Activated CD8-positive, alpha-beta memory T cell treated with anti-CD3 and anti-CD28 coated beads for 48 hours (primary cell): ENCODE results near the gene GPRC5B.

ENCODE experiments used
- DNase-seq, 3 experiments: peaks; one replicate each; pipeline ENCODE4 v3.0.0-alpha.2; 2020; ENCODE audit warnings: low read depth in 2 of 3, low spot score in 2 of 3

Gene GPRC5B

DNA sequence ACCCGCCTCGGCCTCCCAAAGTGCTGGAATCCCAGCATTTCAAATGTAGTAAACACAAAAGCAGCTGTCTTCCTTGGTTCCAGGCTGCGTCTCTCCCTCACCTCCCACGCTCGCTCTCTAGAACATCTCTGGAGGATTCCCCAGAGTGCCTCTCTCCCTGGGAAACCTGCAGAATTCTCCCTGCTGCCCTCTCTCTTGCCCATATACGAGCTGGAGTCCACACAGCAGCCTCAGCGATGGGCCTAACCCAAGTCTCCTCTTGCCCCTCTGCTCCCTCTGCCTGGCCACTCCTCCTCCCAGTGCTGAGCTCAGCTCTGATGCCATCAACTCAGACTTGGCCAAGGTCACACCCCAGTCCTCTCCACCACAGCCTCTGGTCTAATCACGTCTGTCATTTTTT is 10.6 kb downstream of the GPRC5B start:
- DNase-seq = no peak

DNA sequence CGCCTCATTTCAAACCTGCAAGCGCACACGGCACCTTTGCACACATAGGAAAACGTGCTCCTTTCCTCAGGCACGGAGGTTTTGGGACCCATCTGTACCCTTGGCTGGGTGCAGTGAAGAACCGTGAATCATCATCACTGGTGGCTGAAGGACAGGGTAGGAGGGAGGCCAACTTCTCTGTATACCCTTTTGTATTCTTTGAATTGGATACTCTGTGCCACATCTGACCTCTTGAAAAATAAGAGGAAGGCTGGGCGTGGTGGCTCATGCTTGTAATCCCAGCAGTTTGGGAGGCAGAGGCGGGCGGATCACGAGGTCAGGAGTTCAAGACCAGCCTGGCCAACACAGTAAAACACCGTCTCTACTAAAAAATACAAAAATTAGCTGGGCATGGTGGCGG is 11.7 kb downstream of the GPRC5B start:
- no peak for DNase-seq

DNA sequence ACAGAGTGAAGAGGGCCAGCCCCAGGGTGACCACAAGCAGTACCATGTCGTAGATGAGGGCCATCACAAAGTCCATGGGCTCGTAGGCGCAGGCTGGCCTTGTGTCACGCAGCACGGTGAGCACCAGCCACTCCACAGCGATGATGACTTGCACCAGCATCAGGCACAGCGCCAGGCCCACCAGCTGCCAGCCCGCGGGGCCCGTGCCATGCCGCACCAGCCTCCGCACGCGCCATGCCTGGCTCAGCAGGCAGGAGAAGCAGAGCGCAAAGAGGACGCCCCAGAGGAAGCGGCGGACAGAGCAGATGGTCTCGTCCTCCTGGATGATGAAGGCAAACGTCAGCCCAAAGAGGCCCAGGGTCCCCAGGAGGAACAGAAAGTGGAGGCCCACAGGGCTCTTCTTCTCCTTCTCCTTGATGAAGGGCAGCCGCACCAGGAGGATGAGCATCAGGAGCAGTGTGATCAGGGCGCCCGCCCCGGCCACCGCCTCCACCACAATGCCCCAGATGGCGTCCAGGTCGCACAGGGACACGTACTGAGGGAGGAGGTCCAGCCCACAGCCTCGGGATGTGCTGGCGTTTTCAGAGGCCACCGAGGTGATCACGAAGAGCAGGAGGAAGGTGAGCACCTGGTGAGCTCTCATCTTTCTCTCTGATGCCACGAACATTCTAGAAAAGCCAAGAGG is 12.3 kb downstream of the GPRC5B start:
- DNase-seq = no peak

DNA sequence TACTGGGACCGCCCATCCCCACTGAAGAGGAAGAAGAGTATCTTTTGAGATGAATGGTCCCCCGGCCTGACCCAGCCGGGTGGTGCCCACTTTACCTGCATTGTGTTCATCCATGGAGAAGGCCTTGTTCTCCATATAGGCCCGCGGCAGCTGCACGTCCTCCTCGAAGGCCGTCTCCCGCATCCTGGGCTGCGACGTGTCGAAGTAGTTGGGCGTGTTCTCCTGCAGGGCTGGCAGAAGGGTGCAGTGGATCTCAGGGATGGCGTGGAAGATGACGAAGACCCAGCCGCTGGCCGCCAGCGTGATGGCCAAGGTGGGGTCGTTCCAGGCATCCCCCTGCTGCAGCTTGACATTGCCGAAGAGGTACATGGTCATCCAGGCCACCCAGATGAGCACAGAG is 12.9 kb downstream of the GPRC5B start:
- DNase-seq = no peak

DNA sequence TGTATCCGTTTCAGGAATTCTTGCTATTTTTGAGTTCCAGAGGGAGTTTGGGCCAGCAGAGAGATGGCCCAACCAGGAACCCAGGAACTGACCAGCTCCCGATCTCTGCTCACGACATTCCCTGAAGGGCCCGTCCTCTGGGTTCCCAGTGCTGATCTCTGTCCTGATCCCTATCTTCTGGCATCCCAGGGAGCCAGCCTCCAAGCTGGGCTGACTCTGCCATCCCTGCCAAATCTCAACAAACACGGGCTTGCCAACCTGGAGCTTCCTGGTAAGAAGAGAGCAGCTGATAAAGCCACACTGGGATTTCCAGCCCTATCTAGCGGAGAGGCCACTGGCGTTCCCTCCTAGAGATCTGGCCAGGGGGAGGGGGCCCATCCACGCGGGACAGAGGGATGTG is 16.2 kb downstream of the GPRC5B start:
- DNase-seq = no peak

DNA sequence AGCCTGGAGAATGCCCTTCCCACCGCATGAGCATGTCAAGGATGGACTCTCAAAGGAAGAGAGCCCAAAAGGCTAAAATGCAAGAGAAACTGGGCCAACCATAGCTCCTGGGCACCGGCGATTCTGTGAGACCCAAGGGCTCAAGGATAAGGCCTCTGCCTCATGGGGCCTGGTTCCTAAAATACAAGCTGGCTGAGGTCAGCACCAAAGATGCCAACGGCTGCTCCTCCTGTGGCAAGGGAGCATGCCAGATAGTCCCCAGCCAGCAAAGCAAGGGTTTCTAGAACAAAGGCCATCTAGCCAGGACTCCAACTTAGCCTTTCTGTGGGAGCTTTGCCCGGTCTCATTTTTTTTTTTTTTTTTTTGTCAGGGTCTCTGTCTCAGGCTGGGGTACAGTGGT is 20.1 kb downstream of the GPRC5B start:
- DNase-seq = no peak

DNA sequence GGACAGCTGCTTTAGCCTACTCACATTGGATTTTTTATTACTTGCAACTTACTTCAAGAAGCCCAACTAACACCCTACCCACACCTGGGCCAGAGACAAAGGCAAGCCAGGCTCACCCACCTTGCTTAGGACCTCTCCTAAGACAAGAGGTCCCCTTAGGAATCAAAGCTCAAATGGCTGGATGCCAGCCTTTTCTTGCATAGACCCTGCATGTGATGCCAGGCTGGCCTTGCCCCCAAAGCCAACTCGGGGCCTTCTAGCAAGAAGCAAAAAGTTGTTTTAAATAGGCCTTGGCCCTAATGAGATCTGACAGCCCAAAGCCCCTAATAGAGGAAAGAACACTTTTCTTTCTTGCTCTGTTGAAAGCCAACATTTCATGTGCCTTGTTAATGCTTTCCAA is 20.7 kb downstream of the GPRC5B start:
- no peak for DNase-seq

DNA sequence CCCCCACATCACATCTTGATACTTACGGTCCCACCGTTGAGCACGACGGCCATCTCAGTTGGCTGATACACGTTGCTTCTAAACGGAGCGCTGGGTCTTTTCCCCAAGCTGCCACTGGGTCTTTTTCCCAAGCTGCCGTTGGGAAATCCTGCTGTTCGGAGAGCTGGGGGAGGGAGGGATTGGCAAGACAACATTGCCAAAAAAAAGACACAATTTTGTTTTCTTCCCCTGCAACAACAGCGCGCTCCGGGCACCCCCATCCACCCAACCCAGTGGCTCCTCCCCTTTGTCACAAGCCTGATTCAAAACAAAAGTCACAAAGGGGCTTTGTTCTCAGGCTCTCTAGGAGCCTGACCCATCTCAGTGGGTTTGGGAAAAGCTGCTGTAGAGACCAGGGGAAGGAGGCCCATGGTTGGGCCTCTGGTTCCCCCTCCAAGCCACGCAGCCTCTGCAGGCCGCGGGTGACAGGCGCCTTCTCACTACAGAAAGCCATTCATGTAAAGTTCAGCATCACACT is 22.8 kb downstream of the GPRC5B start:
- DNase-seq = no peak

DNA sequence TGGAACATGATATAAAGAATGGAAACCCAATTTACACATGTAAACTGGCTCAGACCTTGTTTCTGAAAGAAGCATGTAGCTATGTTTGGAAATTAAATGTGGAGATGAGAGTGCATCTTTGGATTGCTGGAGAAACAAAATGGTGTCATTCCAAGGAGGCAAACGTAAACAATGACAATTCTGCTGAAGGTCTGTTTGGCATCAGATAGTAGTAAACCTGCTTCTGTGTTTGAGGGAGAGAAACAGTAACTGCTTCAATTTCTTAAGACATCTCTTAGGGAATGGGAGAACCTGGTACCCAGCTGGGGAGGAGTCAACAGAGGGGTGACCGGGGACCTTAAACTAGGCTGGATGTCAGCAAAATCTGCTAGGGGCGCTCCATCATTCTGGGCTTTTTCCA is 23.5 kb downstream of the GPRC5B start:
- no peak for DNase-seq

DNA sequence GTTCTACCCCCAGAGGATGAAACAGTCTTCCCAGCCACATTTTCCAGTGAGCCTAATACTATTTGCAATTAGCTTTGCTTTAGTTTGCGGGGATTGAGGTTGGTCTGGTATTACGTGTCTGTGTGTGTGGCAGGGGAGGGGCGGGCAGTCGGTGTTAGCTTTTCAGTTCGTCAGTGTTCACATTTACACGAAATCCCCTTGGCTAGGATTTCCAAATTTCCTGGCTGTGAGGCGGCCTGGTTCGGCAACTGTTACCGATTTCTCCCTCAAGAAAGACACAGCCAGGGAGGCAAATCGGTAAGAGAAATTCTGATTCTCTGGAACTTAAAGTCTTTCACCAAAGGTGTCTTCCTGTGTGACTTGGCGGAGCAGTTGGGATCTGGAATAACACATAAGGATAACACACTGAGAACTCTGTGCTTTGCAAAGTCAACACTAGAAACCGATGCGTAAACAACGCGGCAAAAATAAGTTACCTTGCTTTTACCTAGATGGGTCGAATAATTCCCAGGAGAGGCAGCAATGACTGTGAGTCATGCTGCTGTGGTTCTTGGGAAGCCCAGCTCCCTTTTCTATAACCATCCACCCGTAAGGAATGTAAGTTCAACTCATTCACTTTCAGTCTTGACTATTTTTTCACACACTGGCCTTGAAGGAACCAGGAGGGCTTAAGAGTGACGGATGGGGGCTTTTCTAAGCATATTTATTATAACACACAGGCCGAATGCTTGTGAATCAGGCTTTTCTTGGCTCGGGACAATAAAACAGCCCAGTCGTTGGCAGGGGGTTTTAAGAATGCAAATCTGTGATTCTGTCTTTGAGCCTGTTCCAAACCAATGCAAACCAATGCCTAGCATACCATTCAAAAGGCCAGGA is 24.2 kb downstream of the GPRC5B start:
- DNase-seq = no peak

DNA sequence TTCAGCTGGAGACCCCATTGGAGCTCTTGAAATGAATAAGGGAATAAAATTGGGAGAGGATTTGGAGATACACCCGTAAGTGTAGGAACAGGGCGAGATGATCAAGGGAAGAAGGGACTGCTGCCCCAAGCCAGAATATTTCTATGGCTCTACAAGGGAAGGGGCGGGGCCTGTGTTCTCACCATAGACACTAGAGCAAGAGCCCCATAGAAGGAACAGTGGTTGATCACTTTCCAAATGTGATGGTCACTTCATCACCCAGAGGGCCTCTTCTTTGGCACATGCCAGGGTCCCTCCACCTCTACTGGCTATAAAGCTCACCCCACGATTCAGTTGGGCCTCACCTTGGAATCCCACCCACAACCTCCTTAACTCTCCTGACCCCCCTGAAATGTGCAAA is 25.0 kb downstream of the GPRC5B start:
- DNase-seq = no peak

DNA sequence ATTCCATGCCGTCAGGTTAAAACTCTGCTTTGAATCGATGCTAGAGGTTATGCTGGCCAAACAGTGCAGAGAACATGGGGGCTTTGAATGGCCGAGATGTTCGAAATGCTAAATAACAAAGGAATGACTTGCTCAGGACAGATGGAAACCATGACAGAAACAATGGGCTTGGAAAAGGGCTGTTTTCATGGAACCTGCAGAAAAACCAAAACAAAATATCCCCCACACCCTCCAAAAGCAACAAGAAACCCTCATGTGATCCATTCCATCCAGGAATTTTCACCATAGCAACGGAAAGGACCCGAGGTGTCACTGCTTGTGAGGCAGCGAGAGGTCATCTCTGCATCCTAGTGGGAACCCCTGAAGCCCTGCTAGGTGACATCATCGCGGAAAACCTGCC is 25.5 kb downstream of the GPRC5B start:
- DNase-seq = no peak

DNA sequence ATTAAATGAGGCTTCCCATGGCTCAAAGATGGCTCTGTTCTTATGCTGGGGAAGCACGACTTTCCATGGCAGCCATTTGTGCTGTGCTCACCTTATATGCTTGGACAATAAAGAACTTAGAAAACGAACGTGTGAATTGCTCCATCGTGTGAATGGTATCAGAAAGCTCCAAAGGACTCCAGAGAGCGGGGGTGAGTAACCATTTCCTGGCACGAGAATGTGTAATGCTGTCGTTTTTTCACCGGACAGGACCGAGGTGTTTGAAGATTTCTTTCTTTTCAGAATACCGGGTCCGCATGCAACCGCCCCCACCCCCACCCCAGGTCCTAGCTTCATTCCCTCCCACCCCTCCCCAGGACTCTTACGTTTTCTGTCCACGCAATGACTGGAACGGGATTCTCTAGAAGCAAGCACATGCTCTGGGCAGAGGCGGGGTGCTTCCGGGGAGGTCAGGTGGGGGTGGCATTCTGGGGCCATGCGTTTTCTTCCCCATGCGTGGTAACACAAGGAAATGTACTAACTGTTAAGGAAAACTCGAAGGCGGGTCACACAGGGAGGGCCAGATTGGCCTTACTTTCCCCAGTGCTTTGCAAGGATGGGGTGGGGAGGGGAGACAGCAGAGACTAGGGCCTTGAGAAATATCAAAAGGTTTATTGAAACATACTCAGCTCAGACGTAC is 26.2 kb downstream of the GPRC5B start:
- no peak for DNase-seq

DNA sequence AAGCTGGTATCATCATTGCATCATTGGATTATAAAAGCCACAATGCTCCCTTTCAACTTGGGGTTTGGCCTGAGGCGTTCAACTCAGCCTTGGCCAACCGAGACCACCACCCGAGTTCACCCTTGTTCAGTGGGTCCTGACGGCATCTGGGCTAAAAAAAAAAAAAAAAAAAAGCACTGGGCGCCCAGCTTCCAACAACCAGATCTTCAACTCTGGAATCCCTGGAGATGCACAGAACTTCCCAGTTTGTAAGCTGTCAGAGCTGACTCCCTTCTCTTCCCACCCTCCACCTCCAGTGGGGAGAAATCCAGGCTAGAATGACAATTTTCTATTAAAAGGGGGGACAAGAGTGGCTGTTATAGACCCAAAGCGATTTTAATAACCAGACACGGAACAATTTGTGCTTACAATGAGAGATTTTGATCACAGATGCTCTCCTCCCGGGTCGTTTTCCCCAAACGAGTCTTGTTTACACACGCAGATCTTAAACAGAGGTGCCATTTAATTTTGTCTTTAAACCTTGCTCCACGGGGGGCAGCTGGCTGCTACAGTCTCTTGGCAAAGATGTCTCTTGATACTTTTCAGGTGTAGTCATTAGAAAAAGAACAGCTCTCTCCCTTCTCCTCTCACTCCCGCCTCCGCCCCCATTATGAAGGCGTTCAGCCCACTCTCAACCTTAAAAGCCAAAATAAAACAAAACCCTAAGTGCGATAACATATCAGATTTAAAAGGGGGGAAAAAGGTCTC is 26.9 kb downstream of the GPRC5B start:
- DNase-seq = no peak

DNA sequence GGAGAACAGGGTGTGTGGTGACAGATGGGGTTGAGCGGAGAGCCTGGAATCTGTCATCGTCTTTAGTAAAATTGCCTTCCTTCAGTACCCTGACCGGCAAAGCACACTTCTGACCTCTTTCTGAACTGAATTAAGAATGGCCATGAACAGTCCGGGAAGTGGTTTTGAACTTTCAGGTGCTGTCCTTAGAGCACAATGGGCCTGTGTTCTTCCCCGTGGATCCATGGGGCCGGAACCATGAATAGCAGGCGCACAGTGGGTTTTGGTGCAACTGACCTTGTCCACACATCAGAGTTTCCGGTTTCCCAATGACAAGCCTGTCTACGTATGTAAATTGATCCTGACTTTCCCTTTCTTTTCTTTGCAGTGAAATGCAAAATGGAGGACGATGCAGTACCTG is 28.5 kb downstream of the GPRC5B start:
- no peak for DNase-seq

DNA sequence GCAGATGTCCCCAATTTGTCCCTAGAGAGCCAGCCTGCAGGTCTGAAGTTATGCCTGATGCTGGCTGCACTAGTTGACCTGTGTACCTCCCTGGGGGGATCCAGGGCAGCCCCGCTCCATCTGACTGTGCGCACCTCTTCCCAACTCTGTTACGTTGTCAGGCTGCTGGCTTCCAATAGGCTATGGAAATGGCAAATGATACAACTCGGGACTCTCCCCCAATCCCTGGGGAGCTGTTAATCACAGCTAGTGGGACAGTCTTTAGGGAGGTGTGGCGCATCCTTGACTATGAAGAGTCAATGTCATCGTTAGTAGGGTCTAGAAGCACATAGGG is 30.1 kb downstream of the GPRC5B start:
- DNase-seq = no peak

DNA sequence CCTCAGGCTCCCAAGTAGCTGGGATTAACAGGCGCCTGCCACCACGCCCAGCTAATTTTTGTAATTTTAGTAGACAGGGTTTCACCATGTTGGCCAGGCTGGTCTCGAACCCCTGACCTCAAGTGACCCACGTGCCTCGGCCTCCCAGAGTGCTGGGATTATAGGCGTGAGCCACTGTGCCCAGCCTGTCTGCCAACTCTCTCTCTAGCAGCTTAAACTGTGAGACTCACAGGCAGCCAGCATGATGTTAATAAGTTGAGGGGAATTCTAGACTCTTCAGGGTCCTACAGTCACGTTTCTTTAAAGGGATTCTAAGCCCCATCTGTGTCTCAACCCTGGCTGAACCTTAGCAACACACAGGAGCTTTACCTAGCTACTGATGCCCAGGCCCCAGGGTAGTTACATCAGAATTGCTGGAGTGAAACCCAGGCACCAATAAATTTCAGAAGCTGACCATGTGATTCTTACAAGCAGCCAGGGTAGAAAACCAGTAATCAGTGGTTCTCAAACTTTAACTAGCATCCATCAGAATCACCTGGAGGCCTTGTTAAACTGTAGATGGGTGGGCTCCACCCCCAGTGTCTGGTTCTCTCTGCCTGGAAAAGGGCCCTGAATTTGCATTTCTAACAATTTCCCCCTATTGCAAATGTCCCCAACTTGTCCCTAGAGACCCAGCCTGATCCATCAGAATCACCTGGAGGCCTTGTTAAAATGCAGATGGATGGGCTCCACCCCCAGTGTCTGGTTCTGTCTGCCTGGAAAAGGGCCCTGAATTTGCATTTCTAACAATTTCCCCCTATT is 30.7 kb downstream of the GPRC5B start:
- no peak for DNase-seq

DNA sequence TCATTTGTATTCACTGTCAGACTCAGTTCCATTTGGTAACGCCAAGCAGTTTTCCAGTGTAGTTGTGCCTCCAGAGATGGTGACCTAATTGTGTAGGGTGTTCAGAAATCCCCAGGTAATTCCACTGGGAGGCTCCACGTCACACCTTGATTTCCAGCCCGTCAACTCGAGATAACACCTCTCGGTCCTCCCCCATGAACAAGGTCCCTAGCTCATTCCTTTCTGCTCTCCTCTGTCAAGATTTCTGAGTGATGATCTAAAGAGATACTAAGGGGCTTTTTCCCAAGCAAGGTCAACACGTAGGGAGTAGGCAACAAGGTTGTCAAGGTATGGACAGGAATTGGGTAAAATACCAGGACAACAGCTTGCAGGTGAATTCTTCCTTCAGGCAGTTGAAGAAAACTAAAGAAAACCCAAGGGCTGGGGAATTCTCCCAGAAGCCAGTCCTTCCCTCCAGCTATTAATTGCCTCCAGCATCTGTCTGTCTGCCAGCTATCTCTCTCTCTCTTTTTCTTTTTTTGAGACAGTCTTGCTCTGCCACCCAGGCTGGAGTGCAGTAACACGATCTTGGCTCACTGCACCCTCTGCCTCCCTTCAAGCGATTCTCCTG is 31.4 kb downstream of the GPRC5B start:
- DNase-seq = no peak

DNA sequence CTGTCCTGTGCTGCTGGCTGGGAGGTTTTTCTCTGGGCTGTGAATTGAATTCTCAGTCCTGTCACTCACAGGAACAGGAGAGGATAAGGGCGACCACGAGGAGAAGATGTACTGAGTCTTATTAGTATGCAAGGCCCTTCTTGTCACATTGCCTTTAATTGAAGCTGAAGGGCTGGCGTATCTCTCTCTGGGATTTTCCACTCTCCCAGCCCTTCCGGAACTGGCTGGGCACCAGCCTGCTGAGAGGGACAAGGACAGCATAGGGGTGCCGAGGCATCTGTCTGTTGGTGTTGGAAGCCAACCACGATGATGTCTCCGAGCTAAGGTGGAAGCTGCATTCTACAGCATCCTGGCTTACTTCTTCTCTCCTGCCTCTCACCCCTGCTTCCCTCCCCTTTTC is 33.2 kb downstream of the GPRC5B start:
- no peak for DNase-seq

DNA sequence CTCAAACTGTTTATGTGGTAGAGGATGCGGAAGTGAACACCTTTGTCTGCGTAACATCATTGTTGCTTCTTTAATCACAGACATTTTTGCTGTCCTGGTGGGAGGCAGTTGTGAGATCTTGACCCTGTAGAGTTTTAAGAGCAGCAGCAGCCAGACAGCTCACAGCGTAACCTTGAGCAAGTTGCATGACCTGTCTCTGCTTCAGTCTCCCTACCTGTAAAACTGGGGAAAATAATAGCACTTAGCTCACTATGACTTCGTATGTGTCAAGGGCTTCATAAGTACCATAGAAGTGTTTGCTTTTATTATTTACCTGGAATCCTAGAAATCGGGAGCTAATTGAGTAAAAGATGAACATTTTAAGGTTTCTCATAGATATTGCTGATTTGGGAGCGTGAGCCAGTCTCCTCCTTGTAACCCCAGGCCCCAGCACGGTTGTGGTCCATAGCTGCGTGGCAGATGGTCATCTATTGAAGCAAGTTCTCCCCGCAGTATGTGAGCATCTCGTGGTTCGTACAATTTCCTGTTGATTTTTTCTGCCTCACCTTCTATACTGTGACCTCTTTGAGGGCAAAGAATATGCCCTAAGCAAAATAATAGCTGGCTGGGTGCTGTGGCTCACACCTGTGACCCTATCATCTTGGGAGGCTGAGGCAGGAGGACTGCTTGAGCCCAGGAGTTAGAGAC is 34.4 kb downstream of the GPRC5B start:
- no peak for DNase-seq
